IMR-90 (cell line): ENCODE results near the gene ECSCR. TPM values are rescaled to one million over a fixed set of nuclear protein-coding genes. Genes with fewer than 3 reads are reported as not detected.

ENCODE experiments used
- ATAC-seq: fragments of 200-7000 bp; cut with Tn5 transposase; 2 replicates; pipeline ENCODE4 v1.9.1; 2020; ENCODE audit warnings: low read depth, mild to moderate bottlenecking, moderate library complexity
- BruUV-seq: library from RNA; stranded (reverse); fragments of 400-500 nt; replicated peaks from 2 replicates; lab custom pipeline; 2021; lab: Mats Ljungman, UMichigan
- CTCF ChIA-PET: fragments of 300-600 bp; formaldehyde crosslinking; extraction: SDS; loops from one replicate; lab custom pipeline; 2021; ENCODE audit warnings: antibody characterized with exemption; lab: Yijun Ruan, JAX
- POLR2A ChIA-PET: fragments of 300-600 bp; sonication (Branson Sonifier 250); formaldehyde crosslinking; loops from one replicate; lab custom pipeline; 2022; ENCODE audit warnings: antibody characterized with exemption; ENCODE audit not compliant: unreplicated experiment; lab: Charles Lee
- DNase-seq: peaks from one replicate; pipeline ENCODE4 v3.0.0; 2013
- H2AFZ ChIP-seq: replicated peaks from 2 replicates; pipeline ENCODE3; 2013; ENCODE audit warnings: low read length, mild to moderate bottlenecking; ENCODE audit not compliant: poor library complexity
- H2AK5ac ChIP-seq: 2 replicates; pipeline ENCODE4 v1.6.1; 2013; ENCODE audit warnings: low read depth, low read length, inconsistent platforms
- H2AK9ac ChIP-seq: replicated peaks from 2 replicates; pipeline ENCODE3; 2013; ENCODE audit warnings: mild to moderate bottlenecking, low read depth, low read length, moderate library complexity; ENCODE audit not compliant: poor library complexity
- H2BK120ac ChIP-seq: 2 replicates; pipeline ENCODE4 v1.6.1; 2013; ENCODE audit warnings: low read depth, low read length, inconsistent platforms
- H2BK15ac ChIP-seq: 3 replicates; pipeline ENCODE4 v1.6.1; 2013; ENCODE audit warnings: low read depth, low read length, inconsistent platforms
- H2BK20ac ChIP-seq: 2 replicates; pipeline ENCODE4 v1.6.1; 2013; ENCODE audit warnings: low read depth, mild to moderate bottlenecking, inconsistent platforms, low read length, moderate library complexity
- H2BK5ac ChIP-seq: 2 replicates; pipeline ENCODE4 v1.6.1; 2013; ENCODE audit warnings: mild to moderate bottlenecking, low read depth, low read length, inconsistent platforms; ENCODE audit not compliant: poor library complexity, severe bottlenecking
- H3K14ac ChIP-seq: replicated peaks from 2 replicates; pipeline ENCODE4 v1.6.1; 2013; ENCODE audit warnings: low read depth, low read length, inconsistent platforms
- H3K18ac ChIP-seq: 2 replicates; pipeline ENCODE4 v1.6.1; 2013; ENCODE audit warnings: low read depth, low read length, control low read depth
- H3K23ac ChIP-seq: 2 replicates; pipeline ENCODE4 v1.6.1; 2013; ENCODE audit warnings: low read depth, low read length, inconsistent platforms
- H3K27ac ChIP-seq: 2 replicates; pipeline ENCODE4 v1.5.1; 2013; ENCODE audit warnings: mild to moderate bottlenecking, control low read depth, low read length; ENCODE audit not compliant: insufficient read depth
- H3K27me3 ChIP-seq: 2 replicates; pipeline ENCODE4 v1.6.1; 2013; ENCODE audit warnings: low read length; ENCODE audit not compliant: control insufficient read depth, insufficient read depth
- H3K36me3 ChIP-seq: 2 replicates; pipeline ENCODE4 v1.6.1; 2013; ENCODE audit warnings: low read length, mixed read lengths; ENCODE audit not compliant: control insufficient read depth, insufficient read depth
- H3K4ac ChIP-seq: 2 replicates; pipeline ENCODE4 v1.6.1; 2013; ENCODE audit warnings: low read depth, low read length, inconsistent platforms
- H3K4me1 ChIP-seq: 2 replicates; pipeline ENCODE4 v1.6.1; 2013; ENCODE audit warnings: low read length, mixed read lengths; ENCODE audit not compliant: control insufficient read depth, insufficient read depth
- H3K4me2 ChIP-seq: 2 replicates; pipeline ENCODE4 v1.6.1; 2013; ENCODE audit warnings: low read depth, mild to moderate bottlenecking, control low read depth, low read length, moderate library complexity
- H3K4me3 ChIP-seq: 2 replicates; pipeline ENCODE4 v1.5.1; 2013; ENCODE audit warnings: low read depth, mild to moderate bottlenecking, control low read depth, low read length, moderate library complexity; ENCODE audit not compliant: insufficient read depth
- H3K56ac ChIP-seq: 2 replicates; pipeline ENCODE4 v1.6.1; 2013; ENCODE audit warnings: low read length, inconsistent platforms; ENCODE audit not compliant: insufficient read depth; ENCODE audit errors: extremely low read depth
- H3K79me1 ChIP-seq, 2 experiments: 2 replicates each; pipeline ENCODE4 v1.6.1; 2013; ENCODE audit warnings: low read length in 2 of 2, inconsistent platforms in 1 of 2, low read depth in 1 of 2
- H3K9ac ChIP-seq: 2 replicates; pipeline ENCODE4 v1.6.1; 2013; ENCODE audit warnings: low read depth, low read length, control low read depth
- H3K9me1 ChIP-seq: 2 replicates; pipeline ENCODE4 v1.6.1; 2013; ENCODE audit warnings: low read length, inconsistent platforms; ENCODE audit not compliant: insufficient read depth
- H3K9me3 ChIP-seq: 2 replicates; pipeline ENCODE4 v1.6.1; 2013; ENCODE audit warnings: low read length; ENCODE audit not compliant: control insufficient read depth, insufficient read depth
- H4K20me1 ChIP-seq: 2 replicates; pipeline ENCODE4 v1.6.1; 2013; ENCODE audit warnings: low read length, inconsistent platforms; ENCODE audit not compliant: insufficient read depth
- H4K5ac ChIP-seq: 2 replicates; pipeline ENCODE4 v1.6.1; 2013; ENCODE audit warnings: mild to moderate bottlenecking, low read depth, low read length, control low read depth
- H4K8ac ChIP-seq, 2 experiments: 2 replicates each; pipeline ENCODE4 v1.6.1; 2013; ENCODE audit warnings: low read depth in 2 of 2, low read length in 2 of 2, control low read depth in 1 of 2, inconsistent platforms in 1 of 2
- H4K91ac ChIP-seq: 2 replicates; pipeline ENCODE4 v1.6.1; 2013; ENCODE audit warnings: low read depth, low read length, inconsistent platforms; ENCODE audit not compliant: insufficient read depth
- BHLHE40 ChIP-seq: fragments of 150-350 bp; IDR thresholded peaks from 2 replicates; pipeline ENCODE4 v1.6.1; 2016; ENCODE audit warnings: mild to moderate bottlenecking, low read depth, low read length
- CEBPB ChIP-seq: IDR thresholded peaks from 2 replicates; pipeline ENCODE4 v1.6.1; 2012; ENCODE audit warnings: low read depth, low read length, improper control_type of control experiment
- FOS ChIP-seq: fragments of 150-350 bp; IDR thresholded peaks from 2 replicates; pipeline ENCODE4 v1.6.1; 2016; ENCODE audit warnings: low read depth, low read length
- MAFK ChIP-seq: IDR thresholded peaks from 2 replicates; pipeline ENCODE4 v1.6.1; 2012; ENCODE audit warnings: low read depth, low read length, improper control_type of control experiment
- NFE2L2 ChIP-seq: fragments of 150-350 bp; IDR thresholded peaks from 2 replicates; pipeline ENCODE4 v1.6.1; 2016; ENCODE audit warnings: low read depth, mild to moderate bottlenecking, low read length
- POLR2A ChIP-seq: IDR thresholded peaks from 2 replicates; pipeline ENCODE4 v1.6.1; 2012; ENCODE audit warnings: mild to moderate bottlenecking, low read depth, low read length
- RAD21 ChIP-seq: IDR thresholded peaks from 2 replicates; pipeline ENCODE4 v1.6.1; 2012; ENCODE audit warnings: low read length, improper control_type of control experiment
- RCOR1 ChIP-seq: IDR thresholded peaks from 2 replicates; pipeline ENCODE4 v1.6.1; 2012; ENCODE audit warnings: mild to moderate bottlenecking, low read length, improper control_type of control experiment; ENCODE audit not compliant: insufficient replicate concordance
- RFX5 ChIP-seq: IDR thresholded peaks from 2 replicates; pipeline ENCODE4 v1.8.0; 2012; ENCODE audit warnings: low read depth, mild to moderate bottlenecking, low read length, moderate library complexity
- SMC3 ChIP-seq: fragments of 150-350 bp; IDR thresholded peaks from 2 replicates; pipeline ENCODE4 v1.6.1; 2016; ENCODE audit warnings: low read depth, mild to moderate bottlenecking, antibody characterized with exemption, low read length, moderate library complexity
- USF2 ChIP-seq: fragments of 150-350 bp; IDR thresholded peaks from 2 replicates; pipeline ENCODE4 v1.6.1; 2017; ENCODE audit warnings: mild to moderate bottlenecking, antibody characterized with exemption, low read length, low read depth
- WGBS, 2 experiments: methylation state at CpG; one replicate each; pipeline versions ENCODE4 v1.1.5 to v1.1.7; 2013; ENCODE audit warnings: missing lambda C conversion rate in 2 of 2; ENCODE audit not compliant: insufficient read length in 1 of 2; ENCODE audit errors: extremely low coverage in 2 of 2; 5-methylcytosine and 5-hydroxymethylcytosine counted together
- dilution Hi-C: fragments of 300-500 bp; cut with HindIII; formaldehyde crosslinking; loops from one replicate; pipeline ENCODE4 v1.14.3; 2018; ENCODE audit warnings: low sequenced_read_pairs; ENCODE audit not compliant: unreplicated experiment
- in situ Hi-C: fragments of 300-500 bp; cut with MboI; formaldehyde crosslinking; loops from 3 replicates; pipeline ENCODE4 v1.14.3; 2019; ENCODE audit warnings: low sequenced_read_pairs, inconsistent platforms, mixed read lengths
- intact Hi-C: fragments of 100-400 bp; cut with micrococcal nuclease; formaldehyde crosslinking; loops from 2 replicates; pipeline ENCODE4 v1.10.0; 2022
- polyA plus RNA-seq, 3 experiments: library from polyadenylated mRNA; depleted of rRNA; stranded (reverse); fragments of >200 nt; gene quantifications; 2 replicates each; pipeline ENCODE4 v1.2.3, GENCODE V29; 2012; ENCODE audit warnings: low replicate concordance in 1 of 3
- total RNA-seq: library from RNA; depleted of rRNA; stranded (reverse); fragments of >200 nt; gene quantifications from 2 replicates; pipeline ENCODE4 v1.2.3, GENCODE V29; 2012
- TF ChIP-seq, protein P1 (sequence below): fragments of 150-350 bp; IDR thresholded peaks from 2 replicates; pipeline ENCODE4 v1.6.1; 2016; ENCODE audit warnings: low read depth, mild to moderate bottlenecking, low read length, moderate library complexity, borderline replicate concordance

ECSCR gene
- total and polyA plus RNA-seq, 2 of the 4 experiments (the other 2 are of a cell fraction) = 3.6 to 3.9 TPM

DNA sequence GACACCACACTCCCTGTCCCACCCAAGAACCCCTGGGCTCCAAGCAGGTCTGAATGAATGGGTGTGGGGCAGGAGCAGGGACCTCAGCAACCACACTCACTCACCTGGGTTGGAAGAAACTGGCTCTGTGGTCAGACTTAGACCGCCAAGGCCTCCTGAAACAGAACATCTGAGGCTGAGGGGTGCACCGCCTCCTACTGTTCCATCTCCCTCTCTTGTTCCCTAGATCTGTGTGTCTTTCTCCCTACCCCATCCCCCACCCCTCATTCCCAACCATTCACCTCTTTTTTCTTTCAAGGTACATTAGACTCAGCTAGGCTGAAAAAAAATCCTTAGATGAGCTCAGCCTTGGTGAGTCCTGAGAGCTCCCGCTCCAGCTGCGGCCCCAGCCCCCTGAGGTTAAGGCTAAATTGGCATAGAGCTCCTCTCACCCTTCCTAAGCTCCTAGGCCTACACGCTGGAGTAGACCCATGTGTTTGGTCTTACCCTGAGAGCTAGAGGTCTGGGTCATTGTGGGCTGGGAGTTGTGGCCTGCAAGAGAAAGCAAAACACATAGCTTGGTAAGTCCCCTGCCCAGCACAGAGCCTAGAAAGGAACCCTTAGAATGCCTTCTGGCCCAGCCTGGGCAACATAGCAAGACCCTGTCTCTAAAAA is 4.8 kb downstream of the ECSCR start:
- intact Hi-C loops (no loop called here), in situ Hi-C loops (no loop called here), dilution Hi-C loops (no loop called here)
- Histone ChIP-seq H3K4me3 (no peak overlapping the region), H2BK120ac (peak overlapping the region; percentile 57), H3K27ac (no peak overlapping the region), H3K36me3 (no peaks in the 10 kb centered on the region), H4K8ac (no peak overlapping the region), H3K4me1 (peaks cover 21% of the 10 kb centered on the region), H3K27me3 (no peaks in the 10 kb centered on the region), H4K91ac (no peak overlapping the region), H3K79me1 (no peaks in the 10 kb centered on the region; a peak in 1 of 4 replicates), H3K56ac (no peak overlapping the region), H3K9me1 (peaks cover 32% of the 10 kb centered on the region), H2AK5ac (peak overlapping the region; percentile 64; the same call in 1 of the 2 replicates), H3K14ac (no peak overlapping the region), H3K9ac (no peak overlapping the region), H4K20me1 (no peaks in the 10 kb centered on the region), H2AK9ac (peak overlapping the region; percentile 15), H3K9me3 (no peaks in the 10 kb centered on the region), H3K4ac (peak overlapping the region; percentile 35; the same call in 1 of the 2 replicates), H2AFZ (no peak overlapping the region), H4K5ac (no peak overlapping the region), H2BK5ac (no peak overlapping the region), H2BK15ac (0 out of 3 replicates have a peak overlapping the region, but pooled peaks have one; percentile 48), H3K4me2 (no peak overlapping the region), H3K18ac (no peak overlapping the region), H2BK20ac (peak overlapping the region; percentile 76; the same call in 1 of the 2 replicates), H3K23ac (no peak overlapping the region)
- BruUV-seq = no TSS peak
- ATAC-seq = no peak
- DNase-seq = no peak
- POLR2A ChIA-PET = no interaction called here
- WGBS, 2 experiments = no CpG with 5 or more reads among the region's 5 CpGs
- CTCF ChIA-PET = interaction anchor here (0.6 to 1.2 kb wide), 2 partner anchors 12 to 24 kb away, joined by 3 read pairs; partner anchors contain the start of gene STING1
- TF ChIP-seq USF2 (no peak), MAFK (no peak), BHLHE40 (no peak), POLR2A (no peak), RCOR1 (no peak), FOS (no peak), RFX5 (no peak), SMC3 (no peak), RAD21 (no peak), NFE2L2 (no peak), CEBPB (no peak)
- TF ChIP-seq, protein P1, sequence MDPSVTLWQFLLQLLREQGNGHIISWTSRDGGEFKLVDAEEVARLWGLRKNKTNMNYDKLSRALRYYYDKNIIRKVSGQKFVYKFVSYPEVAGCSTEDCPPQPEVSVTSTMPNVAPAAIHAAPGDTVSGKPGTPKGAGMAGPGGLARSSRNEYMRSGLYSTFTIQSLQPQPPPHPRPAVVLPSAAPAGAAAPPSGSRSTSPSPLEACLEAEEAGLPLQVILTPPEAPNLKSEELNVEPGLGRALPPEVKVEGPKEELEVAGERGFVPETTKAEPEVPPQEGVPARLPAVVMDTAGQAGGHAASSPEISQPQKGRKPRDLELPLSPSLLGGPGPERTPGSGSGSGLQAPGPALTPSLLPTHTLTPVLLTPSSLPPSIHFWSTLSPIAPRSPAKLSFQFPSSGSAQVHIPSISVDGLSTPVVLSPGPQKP = no peak
